ENCODE measurements around the gene CRYGD. TPM values are rescaled to one million over a fixed set of nuclear protein-coding genes. Genes with fewer than 3 reads are reported as not detected.
"Not testable (repeated sequence)": the region's sequence is repeated elsewhere in the genome, so short reads cannot be mapped to it uniquely, and the experiment has no call there.

The CRYGD gene
- total and polyA plus RNA-seq, 10 donors: not detected

GRCh38 chr2:208122248-208122647 is 2.1 kb downstream of the CRYGD start:
- Histone ChIP-seq H3K27me3 (replicated peaks in 1 of 7) (peaks cover 0 to 33% (median 15%) of the 10 kb centered on the region in 7 donors), H3K4me3 (no peak overlapping the region), H3K4me1 (peaks cover 0 to 14% (median 8%) of the 10 kb centered on the region in 6 donors), H3K36me3 (no peaks in the 10 kb centered on the region), H3K9me3 (peaks cover 0 to 3% (median 0%) of the 10 kb centered on the region in 8 donors), H3K27ac (no peak overlapping the region)
- WGBS, 5 donors: 84 to 100% (median 92%) methylated on average over 1 of the region's 1 CpG
- TF ChIP-seq POLR2AphosphoS5 (IDR thresholded peaks at IDR 0.05) (no peak), CTCF (IDR thresholded peaks at IDR 0.05 in 8 of 11, conservative IDR thresholded peaks at IDR 0.05 in 3 of 11) (no peak), POLR2A (IDR thresholded peaks at IDR 0.05) (no peak)
- no peak for DNase-seq
- intact Hi-C loops (cut with DNase I; ENCODE audit: low total_unique reads): no loop called here

GRCh38 chr2:208118918-208119317 is 5.4 kb downstream of the CRYGD start:
- H3K4me1 ChIP-seq: peaks cover 0 to 3% (median 1%) of the 10 kb centered on the region in 6 donors
- no peak overlapping the region for H3K27ac ChIP-seq
- H3K4me3 ChIP-seq: no peak overlapping the region
- WGBS, 5 donors: 97 to 100% (median 98%) methylated on average over 3 of the region's 3 CpGs
- H3K9me3 ChIP-seq: no peaks in the 10 kb centered on the region
- intact Hi-C loops (cut with DNase I; ENCODE audit: low total_unique reads): no loop called here
- DNase-seq: no peak
- H3K27me3 ChIP-seq (replicated peaks in 1 of 7): peaks cover 0 to 12% (median 3%) of the 10 kb centered on the region in 7 donors
- no peaks in the 10 kb centered on the region for H3K36me3 ChIP-seq
- TF ChIP-seq POLR2AphosphoS5 (IDR thresholded peaks at IDR 0.05) (no peak), CTCF (IDR thresholded peaks at IDR 0.05 in 8 of 11, conservative IDR thresholded peaks at IDR 0.05 in 3 of 11) (no peak), POLR2A (IDR thresholded peaks at IDR 0.05) (no peak)

GRCh38 chr2:208117390-208117789 is 6.9 kb downstream of the CRYGD start:
- H3K4me3 ChIP-seq; H3K36me3 ChIP-seq; H3K4me1 ChIP-seq; H3K9me3 ChIP-seq; intact Hi-C loops (cut with DNase I; ENCODE audit: low total_unique reads); DNase-seq; H3K27ac ChIP-seq: not testable (repeated sequence)
- H3K27me3 ChIP-seq (replicated peaks in 1 of 7): peaks cover 0 to 15% (median 0%) of the 10 kb centered on the region in 7 donors
- WGBS, 5 donors: 89 to 95% (median 92%) methylated on average over 11 of the region's 11 CpGs

- Histone ChIP-seq H3K4me1 (peaks cover 0 to 6% (median 0%) of the 10 kb centered on the region in 6 donors), H3K4me3 (no peak overlapping the region), H3K27ac (no peak overlapping the region), H3K27me3 (replicated peaks in 1 of 7) (peaks cover 0 to 17% (median 0%) of the 10 kb centered on the region in 7 donors), H3K36me3 (no peaks in the 10 kb centered on the region), H3K9me3 (no peaks in the 10 kb centered on the region)
- intact Hi-C loops (cut with DNase I; ENCODE audit: low total_unique reads): no loop called here
- TF ChIP-seq CTCF (IDR thresholded peaks at IDR 0.05 in 8 of 11, conservative IDR thresholded peaks at IDR 0.05 in 3 of 11) (no peak), POLR2AphosphoS5 (IDR thresholded peaks at IDR 0.05) (no peak), POLR2A (IDR thresholded peaks at IDR 0.05) (no peak)
- no peak for DNase-seq
- WGBS, 5 donors: 64 to 83% (median 74%) methylated on average over 7 of the region's 7 CpGs
These were observed 11.4 kb downstream of the CRYGD start for GRCh38 chr2:208112969-208113368.

GRCh38 chr2:208112273-208112745 is 12.0 kb downstream of the CRYGD start:
- H3K36me3 ChIP-seq; H3K27ac ChIP-seq; DNase-seq; intact Hi-C loops (cut with DNase I; ENCODE audit: low total_unique reads); H3K4me1 ChIP-seq; H3K9me3 ChIP-seq: not testable (repeated sequence)
- peaks cover 0 to 17% (median 0%) of the 10 kb centered on the region in 7 donors for H3K27me3 ChIP-seq (replicated peaks in 1 of 7)
- 29 to 63% (median 44%) methylated on average over 22 to 36 of the region's 36 CpGs for WGBS, 5 donors
- peak overlapping the region in 1 of 8 donors; percentile 36 for H3K4me3 ChIP-seq

Measured in spleen (tissue), 11 donors.